Astrocyte (in vitro differentiated cells and primary cell): ENCODE results near the gene MIA.

Experiments
- CTCF ChIP-seq: IDR thresholded peaks from 2 replicates; pipeline ENCODE4 v1.5.1; 2011; ENCODE audit warnings: low read depth, mild to moderate bottlenecking, inconsistent platforms, low read length, moderate library complexity; ENCODE audit not compliant: insufficient read depth
- EZH2 ChIP-seq: IDR thresholded peaks from 2 replicates; pipeline ENCODE4 v1.6.1; 2012; ENCODE audit warnings: mild to moderate bottlenecking, low read length, inconsistent platforms; ENCODE audit not compliant: insufficient read depth

- TF ChIP-seq CTCF, result no peak
- no peak for TF ChIP-seq EZH2
Observed at GRCh38 chr19:40735013-40735771, 40.1 kb upstream of the MIA start.
